SJSA1 (cell line): ENCODE measurements around the gene DCDC2B. TPM values are rescaled to one million over a fixed set of nuclear protein-coding genes. Genes with fewer than 3 reads are reported as not detected.
"Not testable (repeated sequence)": the region's sequence is repeated elsewhere in the genome, so short reads cannot be mapped to it uniquely, and the experiment has no call there.

Experiments
- DNase-seq, 2 experiments: peaks; one replicate each; pipeline ENCODE4 v3.0.0-alpha.2; 2015 to 2020; ENCODE audit warnings: low spot score in 2 of 2, low read depth in 1 of 2
- H3K27ac ChIP-seq: fragments of 250-450 bp; sonication (Bioruptor Pico); 2 replicates; pipeline ENCODE4 v1.5.1; 2020; ENCODE audit warnings: mild to moderate bottlenecking, moderate library complexity
- H3K27me3 ChIP-seq: fragments of 250-450 bp; sonication (Bioruptor Pico); replicated peaks from 2 replicates; pipeline ENCODE4 v1.5.1; 2020; ENCODE audit warnings: mild to moderate bottlenecking, moderate library complexity
- H3K36me3 ChIP-seq: fragments of 250-450 bp; sonication (Bioruptor Pico); 2 replicates; pipeline ENCODE4 v1.5.1; 2020; ENCODE audit warnings: mild to moderate bottlenecking
- H3K4me1 ChIP-seq: fragments of 250-450 bp; sonication (Bioruptor Pico); replicated peaks from 2 replicates; pipeline ENCODE4 v1.6.1; 2021; ENCODE audit warnings: mild to moderate bottlenecking
- H3K4me3 ChIP-seq: fragments of 250-450 bp; sonication (Bioruptor Pico); 2 replicates; pipeline ENCODE4 v1.5.1; 2020; ENCODE audit warnings: mild to moderate bottlenecking
- H3K9me3 ChIP-seq: fragments of 250-450 bp; sonication (Bioruptor Pico); replicated peaks from 2 replicates; pipeline ENCODE4 v1.5.1; 2020; ENCODE audit warnings: mild to moderate bottlenecking
- total RNA-seq: library from RNA; depleted of rRNA; stranded (reverse); fragments of >200 nt; shearing (Covaris generic); gene quantifications from 2 replicates; pipeline ENCODE4 v1.2.3, GENCODE V29; 2014; rRNA removed

DCDC2B gene
- not detected in 2 replicates for total RNA-seq

GRCh38 chr1:32208891-32209328, at the start of gene DCDC2B:
TSS of gene DCDC2B (plus strand) at chr1:32209089. CDS start at chr1:32209094, 5 bp downstream.
- DNase-seq: no peak
- H3K4me1 ChIP-seq: peaks cover 15% of the 10 kb centered on the region
- peaks cover 24% of the 10 kb centered on the region for H3K36me3 ChIP-seq
- H3K9me3 ChIP-seq: no peaks in the 10 kb centered on the region
- H3K4me3 ChIP-seq: no peak within 1 kb of the TSS
- no peaks in the 10 kb centered on the region for H3K27me3 ChIP-seq
- H3K27ac ChIP-seq: no peak within 1 kb of the TSS

GRCh38 chr1:32159189-32159588, 49.7 kb upstream of the DCDC2B start:
- Histone ChIP-seq H3K36me3 (peaks cover 87% of the 10 kb centered on the region), H3K4me1 (no peaks in the 10 kb centered on the region), H3K27ac (no peak overlapping the region), H3K9me3 (no peaks in the 10 kb centered on the region), H3K4me3 (no peak overlapping the region), H3K27me3 (no peaks in the 10 kb centered on the region)
- no peak for DNase-seq

GRCh38 chr1:32163405-32163804, 45.5 kb upstream of the DCDC2B start:
- no peaks in the 10 kb centered on the region for H3K9me3 ChIP-seq
- H3K36me3 ChIP-seq: peaks cover 88% of the 10 kb centered on the region
- no peaks in the 10 kb centered on the region for H3K4me1 ChIP-seq
- H3K27me3 ChIP-seq: no peaks in the 10 kb centered on the region
- DNase-seq: no peak
- no peak overlapping the region for H3K4me3 ChIP-seq
- H3K27ac ChIP-seq: no peak overlapping the region

- H3K4me1 ChIP-seq, H3K9me3 ChIP-seq, DNase-seq, H3K4me3 ChIP-seq, H3K27me3 ChIP-seq, H3K27ac ChIP-seq: not testable (repeated sequence)
- peaks cover 78% of the 10 kb centered on the region for H3K36me3 ChIP-seq
Observed at GRCh38 chr1:32165633-32166032, 43.3 kb upstream of the DCDC2B start.

- no peaks in the 10 kb centered on the region for H3K27me3 ChIP-seq
- peaks cover 58% of the 10 kb centered on the region for H3K36me3 ChIP-seq
- H3K27ac ChIP-seq: no peak overlapping the region
- no peak overlapping the region for H3K4me3 ChIP-seq
- H3K9me3 ChIP-seq: no peaks in the 10 kb centered on the region
- DNase-seq: no peak
- H3K4me1 ChIP-seq: peaks cover 15% of the 10 kb centered on the region
Observed at GRCh38 chr1:32170991-32171390, 37.9 kb upstream of the DCDC2B start.

GRCh38 chr1:32172621-32173245, 36.2 kb upstream of the DCDC2B start:
- Histone ChIP-seq H3K36me3 (peaks cover 45% of the 10 kb centered on the region), H3K4me3 (no peak overlapping the region), H3K9me3 (no peaks in the 10 kb centered on the region), H3K27ac (no peak overlapping the region), H3K27me3 (no peaks in the 10 kb centered on the region), H3K4me1 (peaks cover 15% of the 10 kb centered on the region)
- peak; percentile 59 to 61 for DNase-seq

- Histone ChIP-seq H3K27ac (peak overlapping the region; percentile 81; the same call in 1 of the 2 replicates), H3K4me1 (peaks cover 22% of the 10 kb centered on the region), H3K27me3 (no peaks in the 10 kb centered on the region), H3K4me3 (no peak overlapping the region), H3K9me3 (no peaks in the 10 kb centered on the region), H3K36me3 (peaks cover 44% of the 10 kb centered on the region)
- DNase-seq: no peak
Observed at GRCh38 chr1:32178380-32179192, 30.3 kb upstream of the DCDC2B start.

- Histone ChIP-seq H3K27me3 (no peaks in the 10 kb centered on the region), H3K36me3 (peaks cover 46% of the 10 kb centered on the region), H3K27ac (peak overlapping the region; percentile 81; the same call in 1 of the 2 replicates), H3K9me3 (no peaks in the 10 kb centered on the region), H3K4me3 (peak overlapping the region; percentile 54), H3K4me1 (peaks cover 22% of the 10 kb centered on the region)
- DNase-seq: no peak
Observed at GRCh38 chr1:32179193-32179442, 29.8 kb upstream of the DCDC2B start.

- peak; percentile 96 to 97 for DNase-seq
- H3K27me3 ChIP-seq: no peaks in the 10 kb centered on the region
- H3K4me3 ChIP-seq: peak within 1 kb of the TSS; percentile 54
- no peaks in the 10 kb centered on the region for H3K9me3 ChIP-seq
- H3K27ac ChIP-seq: peak within 1 kb of the TSS; percentile 81
- H3K36me3 ChIP-seq: peaks cover 47% of the 10 kb centered on the region
- peaks cover 22% of the 10 kb centered on the region for H3K4me1 ChIP-seq
Observed at GRCh38 chr1:32179443-32180185, 29.3 kb upstream of the DCDC2B start, which contains the start of gene TXLNA. TSS of gene TXLNA (plus strand) at chr1:32179675. CDS start at chr1:32180346, 671 bp downstream.

GRCh38 chr1:32180186-32181060, 28.5 kb upstream of the DCDC2B start:
- peak overlapping the region; percentile 54 for H3K4me3 ChIP-seq
- no peaks in the 10 kb centered on the region for H3K27me3 ChIP-seq
- H3K9me3 ChIP-seq: no peaks in the 10 kb centered on the region
- peak in 1 of 2 experiments; percentile 64 for DNase-seq
- peak overlapping the region; percentile 81 for H3K27ac ChIP-seq
- H3K4me1 ChIP-seq: peaks cover 22% of the 10 kb centered on the region
- H3K36me3 ChIP-seq: peaks cover 55% of the 10 kb centered on the region

- peaks cover 22% of the 10 kb centered on the region for H3K4me1 ChIP-seq
- H3K36me3 ChIP-seq: peaks cover 62% of the 10 kb centered on the region
- H3K4me3 ChIP-seq: peak overlapping the region; percentile 54
- DNase-seq: no peak
- H3K9me3 ChIP-seq: no peaks in the 10 kb centered on the region
- H3K27ac ChIP-seq: no peak overlapping the region
- H3K27me3 ChIP-seq: no peaks in the 10 kb centered on the region
Observed at GRCh38 chr1:32181065-32181464, 27.8 kb upstream of the DCDC2B start.

GRCh38 chr1:32181563-32181962, 27.3 kb upstream of the DCDC2B start:
- DNase-seq: no peak
- H3K27ac ChIP-seq: no peak overlapping the region
- no peaks in the 10 kb centered on the region for H3K27me3 ChIP-seq
- peaks cover 22% of the 10 kb centered on the region for H3K4me1 ChIP-seq
- peaks cover 67% of the 10 kb centered on the region for H3K36me3 ChIP-seq
- no peak overlapping the region for H3K4me3 ChIP-seq
- H3K9me3 ChIP-seq: no peaks in the 10 kb centered on the region

GRCh38 chr1:32182060-32182459, 26.8 kb upstream of the DCDC2B start:
- Histone ChIP-seq H3K27ac (no peak overlapping the region), H3K36me3 (peaks cover 72% of the 10 kb centered on the region), H3K4me1 (peaks cover 22% of the 10 kb centered on the region), H3K9me3 (no peaks in the 10 kb centered on the region), H3K27me3 (no peaks in the 10 kb centered on the region), H3K4me3 (no peak overlapping the region)
- no peak for DNase-seq
